Amygdala (tissue), 56 donors: ENCODE data around the gene DCDC2.
"Not testable (repeated sequence)": the region's sequence is repeated elsewhere in the genome, so short reads cannot be mapped to it uniquely, and the experiment has no call there.

ENCODE experiments used
- DNase-seq, 56 donors: peaks; one replicate each; lab custom pipeline; 2025; lab: John Stamatoyannopoulos, UW

The DCDC2 gene

DNA sequence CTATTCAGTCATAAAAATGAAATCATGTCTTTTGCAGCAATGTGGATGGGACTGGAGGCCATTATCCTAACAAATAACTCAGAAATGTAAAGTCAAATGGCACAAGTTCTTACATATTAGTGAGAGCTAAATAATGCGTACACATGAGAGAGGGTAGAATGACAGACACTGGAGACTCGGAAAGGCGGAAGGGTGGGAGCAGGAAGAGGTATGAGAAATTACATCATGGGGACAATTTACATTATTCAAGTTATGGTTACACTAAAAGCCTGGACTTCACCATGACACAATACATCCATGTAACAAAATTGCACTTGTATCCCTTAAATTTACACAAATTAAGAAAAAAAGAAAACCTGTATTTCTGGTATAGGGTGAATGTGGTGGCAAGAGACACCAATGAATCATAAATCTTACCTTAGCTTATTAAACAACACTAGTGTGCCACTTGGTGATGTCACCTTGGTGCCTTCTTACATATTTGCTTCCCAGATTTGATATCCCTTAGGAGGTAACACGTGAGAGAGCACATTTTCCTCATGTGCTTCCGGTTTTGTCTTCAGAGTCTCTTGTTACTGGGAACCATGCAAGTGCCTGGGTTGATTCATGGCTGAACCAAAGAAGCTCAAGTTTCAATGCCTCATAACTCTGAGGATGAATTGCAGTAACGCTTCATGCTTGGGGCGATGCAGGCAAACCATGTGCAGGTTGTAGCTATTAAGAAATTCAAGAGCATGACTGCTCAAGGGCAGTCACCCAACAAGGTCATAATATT lies 84.6 kb downstream of the DCDC2 start:
- DNase-seq = no peak

DNA sequence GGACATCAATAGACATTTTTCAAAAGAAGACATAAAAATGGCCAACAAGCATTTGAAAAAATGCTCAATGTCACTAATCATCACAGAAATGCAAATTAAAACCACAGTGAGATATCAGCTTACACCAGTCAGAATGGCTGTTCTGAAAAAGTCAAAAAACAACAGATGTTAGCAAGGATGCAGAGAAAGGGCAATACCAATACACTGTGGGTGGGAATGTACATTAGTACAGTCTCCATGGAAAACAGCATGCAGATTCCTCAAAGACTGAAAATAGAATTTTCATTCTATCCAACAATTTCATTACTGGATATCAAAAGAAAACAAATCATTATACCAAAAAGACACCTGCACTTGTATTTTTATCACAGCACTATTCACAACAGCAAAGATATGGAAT lies 85.3 kb downstream of the DCDC2 start:
- DNase-seq = no peak

DNA sequence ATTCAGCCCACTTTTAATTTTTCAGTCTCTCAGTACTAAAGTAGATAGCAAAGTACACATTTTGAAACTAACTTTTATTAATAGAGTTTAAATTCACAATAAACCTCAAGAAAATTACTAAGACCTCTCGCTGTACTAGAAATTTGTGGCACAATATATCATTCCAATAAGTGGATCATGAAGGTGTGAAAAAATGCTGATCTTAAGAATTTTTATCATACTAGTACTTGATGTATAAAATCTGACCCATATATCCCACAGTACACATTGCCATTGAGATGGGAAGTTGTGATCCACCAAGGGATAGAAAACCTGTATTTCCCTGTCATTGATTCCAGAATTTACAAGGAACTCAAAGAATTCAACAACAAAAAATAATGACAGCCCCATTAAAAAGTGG lies 85.7 kb downstream of the DCDC2 start:
- no peak for DNase-seq

DNA sequence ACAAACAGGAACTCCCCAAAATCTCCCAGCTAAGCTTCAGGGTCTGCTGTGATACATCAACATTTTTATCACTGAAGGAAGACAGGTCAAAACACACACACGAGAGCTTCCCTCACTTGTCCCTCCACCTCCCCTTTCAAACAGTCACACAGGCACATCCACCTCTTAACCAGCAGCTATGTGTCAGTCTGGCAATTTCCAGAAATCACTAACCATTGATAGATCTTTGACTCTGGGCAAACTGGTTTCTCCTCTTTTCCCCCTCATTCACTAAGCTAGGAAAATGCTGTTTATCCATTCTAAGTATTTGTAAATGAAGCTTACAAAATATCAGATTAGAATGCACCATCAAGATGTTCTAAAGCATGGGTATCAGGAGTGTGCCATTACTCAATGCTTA lies 87.8 kb downstream of the DCDC2 start:
- DNase-seq = no peak

DNA sequence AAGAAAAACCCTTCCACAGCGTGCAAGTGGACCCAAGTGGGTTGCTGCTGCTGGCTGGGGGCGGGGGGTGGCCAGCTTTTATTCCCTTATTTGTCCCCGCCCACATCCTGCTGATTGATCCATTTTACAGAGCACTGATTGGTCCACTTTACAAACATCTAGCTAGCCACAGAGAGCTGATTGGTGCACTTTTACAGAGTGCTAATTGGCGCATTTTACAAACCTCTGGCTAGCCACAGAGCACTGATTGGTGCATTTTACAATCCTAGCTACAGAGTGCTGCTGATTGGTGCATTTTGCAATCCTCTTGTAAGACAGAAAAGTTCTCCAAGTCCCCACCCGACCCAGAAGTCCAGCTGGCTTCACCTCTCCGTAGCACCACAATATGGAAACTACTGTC lies 99.6 kb downstream of the DCDC2 start:
- DNase-seq = not testable (repeated sequence)

DNA sequence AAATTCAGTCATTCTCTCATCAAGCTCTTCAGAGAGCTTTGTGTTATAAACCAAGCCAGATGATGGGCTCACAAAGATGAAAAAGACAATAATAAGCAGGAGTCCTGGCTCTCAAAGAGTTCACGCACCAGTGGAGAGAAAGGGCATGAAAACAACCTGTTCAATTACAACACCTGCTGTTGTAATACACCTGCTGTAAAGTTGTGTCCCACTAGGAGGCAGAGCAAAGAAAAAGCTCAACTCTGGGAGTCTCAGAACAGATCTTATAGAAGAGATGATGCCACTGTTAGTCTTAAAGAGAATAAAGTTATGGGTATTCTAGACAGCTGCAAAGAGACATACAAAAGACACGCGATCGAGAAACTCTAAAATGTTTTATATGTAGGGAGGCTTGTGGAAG lies 100.6 kb downstream of the DCDC2 start:
- DNase-seq = no peak

DNA sequence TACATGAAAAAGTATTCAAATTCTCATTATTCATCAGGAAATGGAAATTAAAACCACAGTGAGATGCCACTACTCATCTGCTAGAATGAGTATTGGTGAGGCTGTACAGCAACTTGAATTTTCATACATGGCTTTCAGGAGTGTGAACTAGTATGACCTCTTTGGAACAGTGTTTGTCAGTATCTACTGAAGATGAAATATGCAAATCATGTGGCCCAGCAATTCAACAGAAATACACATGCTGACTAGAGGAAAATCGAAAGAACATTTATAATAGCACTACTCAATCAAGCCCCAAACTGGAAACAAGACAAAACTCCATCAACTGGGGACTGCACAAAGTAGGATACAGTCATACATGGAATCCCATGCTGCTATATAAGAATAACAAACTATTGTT lies 102.2 kb downstream of the DCDC2 start:
- no peak for DNase-seq

DNA sequence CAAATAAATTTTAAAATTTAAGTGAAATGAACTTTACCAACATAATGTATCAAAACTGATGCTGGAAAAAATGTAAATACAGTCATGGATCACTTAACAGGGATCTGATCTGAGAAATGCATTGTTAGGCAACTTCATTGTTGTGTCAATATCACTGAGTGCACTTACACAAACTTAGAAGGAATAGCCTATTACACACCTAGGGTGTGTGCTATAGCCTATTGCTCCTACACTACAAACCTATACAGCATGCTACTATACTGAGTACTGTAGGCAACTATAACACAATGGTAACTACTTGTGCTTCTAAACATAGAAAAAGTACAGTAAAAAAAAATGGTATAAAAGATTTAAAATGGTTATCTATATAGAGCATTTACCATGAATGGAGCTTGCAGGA lies 104.5 kb downstream of the DCDC2 start:
- DNase-seq = no peak

DNA sequence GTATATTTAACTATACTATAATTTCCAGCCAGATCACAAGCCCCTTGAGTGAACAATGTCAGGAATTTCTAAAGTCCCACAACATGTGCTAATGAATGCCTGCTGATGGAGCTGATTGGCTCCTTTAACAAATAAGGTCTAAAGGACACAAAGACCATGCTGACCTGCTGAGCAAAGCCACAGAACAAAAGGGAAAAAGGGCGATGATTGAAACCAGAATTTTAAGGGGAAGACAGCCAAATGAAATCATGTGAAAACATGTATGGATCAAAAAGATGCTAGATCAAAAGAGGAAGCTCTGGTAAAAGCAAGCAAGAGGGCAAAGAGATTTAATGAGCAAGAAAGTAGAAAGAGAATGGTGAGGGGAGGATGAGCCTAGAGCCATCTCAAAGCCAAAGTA lies 105.6 kb downstream of the DCDC2 start:
- no peak for DNase-seq

DNA sequence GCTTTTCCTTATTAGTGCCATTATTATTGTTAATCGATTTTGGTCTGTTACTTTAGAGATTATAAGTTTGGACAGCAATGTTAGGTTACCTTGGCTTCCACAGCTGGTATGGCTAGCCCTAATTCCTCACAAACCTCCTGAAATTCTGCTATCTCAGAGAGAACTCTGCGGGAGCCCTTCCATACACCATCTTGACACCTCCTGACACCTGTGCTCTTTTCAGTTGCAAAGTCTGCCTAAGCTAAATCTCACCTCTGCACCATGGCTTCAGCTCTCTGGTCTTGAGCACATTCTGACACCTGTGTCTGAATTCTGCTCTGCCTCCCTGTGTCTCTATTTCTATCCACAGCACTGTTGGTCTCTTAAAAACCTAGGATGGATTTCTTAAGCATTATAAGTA lies 106.5 kb downstream of the DCDC2 start:
- no peak for DNase-seq

DNA sequence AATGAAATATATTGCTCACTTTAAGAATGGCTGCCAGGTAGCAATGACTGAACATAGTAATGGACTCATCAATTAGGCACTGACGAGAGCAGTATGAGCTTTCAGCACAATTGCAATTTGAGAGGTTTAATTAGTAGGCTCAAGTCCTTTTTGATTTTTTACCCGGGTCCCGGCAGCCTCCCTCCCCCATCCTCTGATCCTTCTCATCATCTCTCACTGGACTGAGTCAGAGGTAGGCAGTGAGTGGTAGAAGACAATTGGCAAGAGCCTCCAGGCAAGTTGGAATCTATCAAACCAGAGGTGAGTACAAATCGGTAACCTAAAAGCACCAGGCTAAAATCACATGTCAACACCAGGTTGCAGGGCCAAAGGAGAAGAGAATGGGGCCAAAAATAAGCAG lies 107.9 kb downstream of the DCDC2 start:
- DNase-seq = no peak

DNA sequence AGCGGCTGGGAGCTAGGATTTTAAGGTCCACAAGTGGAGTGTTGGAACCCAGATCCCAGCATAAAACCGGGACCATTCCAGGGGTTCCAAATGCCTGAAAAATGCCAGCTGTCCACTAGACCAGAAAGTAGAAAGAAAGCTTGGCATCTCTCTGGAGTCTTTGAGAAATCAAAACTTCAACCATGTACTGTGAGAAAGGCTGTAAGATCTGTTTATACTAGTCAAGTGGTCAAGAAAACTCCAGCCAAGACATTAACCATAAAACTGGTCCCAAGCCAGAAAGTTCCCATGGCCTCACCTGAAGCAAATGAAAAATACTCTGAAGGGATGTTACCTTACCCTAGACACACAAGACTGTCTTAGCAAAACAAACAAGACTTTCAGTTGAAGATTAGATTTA lies 112.6 kb downstream of the DCDC2 start:
- DNase-seq = no peak

DNA sequence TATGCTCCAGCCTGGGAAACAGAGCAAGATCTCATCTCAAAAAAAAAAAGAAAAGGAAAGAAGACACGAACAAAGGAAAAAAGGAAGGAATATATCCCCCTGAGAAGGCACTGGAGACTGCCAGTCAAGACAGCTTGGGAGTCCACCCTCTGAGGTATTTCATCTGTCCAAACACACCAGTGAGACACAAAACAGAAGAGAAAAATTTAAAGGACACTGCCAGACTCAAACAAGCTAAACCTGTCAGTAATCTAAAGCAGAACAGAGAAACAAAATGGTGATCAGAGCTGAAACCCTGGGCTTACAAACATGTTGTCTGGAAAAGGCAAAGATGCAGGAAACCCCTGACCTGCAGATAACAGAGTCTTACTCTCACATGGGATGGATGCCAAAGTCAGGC lies 114.9 kb downstream of the DCDC2 start:
- no peak for DNase-seq

DNA sequence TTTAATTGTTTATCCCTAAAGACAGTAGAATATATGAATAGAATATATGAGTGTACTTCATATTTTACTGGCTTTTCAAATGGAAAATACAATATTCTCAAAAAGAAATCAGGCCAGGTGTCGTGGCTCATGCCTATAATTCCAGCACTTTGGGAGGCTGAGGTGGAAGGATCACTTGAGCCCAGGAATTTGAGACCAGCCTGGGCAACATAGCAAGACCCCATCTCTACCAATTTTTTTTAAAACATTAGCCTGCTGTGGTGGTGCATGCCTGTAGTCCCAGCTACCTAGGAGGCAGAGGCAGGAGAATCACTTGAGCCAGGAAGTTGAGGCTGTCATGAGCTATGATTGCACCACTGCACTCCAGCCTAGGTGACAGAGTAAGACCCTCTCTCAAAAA lies 116.1 kb downstream of the DCDC2 start:
- DNase-seq = not testable (repeated sequence)

DNA sequence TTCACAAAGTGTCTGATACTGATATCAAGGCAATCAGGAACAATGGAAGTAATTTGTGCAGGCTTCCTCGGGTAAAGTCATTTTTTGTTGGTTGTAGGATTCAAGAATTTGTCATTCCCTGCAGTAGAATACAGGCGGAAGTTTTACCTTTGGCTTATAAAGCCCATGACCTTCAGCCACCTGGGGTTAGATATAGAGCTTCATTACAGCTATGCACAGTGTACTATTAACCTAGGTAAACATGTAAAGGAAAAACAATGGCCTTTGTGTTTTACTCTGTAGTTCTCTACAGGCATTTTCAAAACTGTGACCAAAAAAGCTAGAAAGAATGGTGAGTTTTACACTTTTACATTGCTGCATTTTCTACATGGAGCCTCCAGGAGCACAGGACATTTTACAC lies 116.9 kb downstream of the DCDC2 start:
- no peak for DNase-seq

DNA sequence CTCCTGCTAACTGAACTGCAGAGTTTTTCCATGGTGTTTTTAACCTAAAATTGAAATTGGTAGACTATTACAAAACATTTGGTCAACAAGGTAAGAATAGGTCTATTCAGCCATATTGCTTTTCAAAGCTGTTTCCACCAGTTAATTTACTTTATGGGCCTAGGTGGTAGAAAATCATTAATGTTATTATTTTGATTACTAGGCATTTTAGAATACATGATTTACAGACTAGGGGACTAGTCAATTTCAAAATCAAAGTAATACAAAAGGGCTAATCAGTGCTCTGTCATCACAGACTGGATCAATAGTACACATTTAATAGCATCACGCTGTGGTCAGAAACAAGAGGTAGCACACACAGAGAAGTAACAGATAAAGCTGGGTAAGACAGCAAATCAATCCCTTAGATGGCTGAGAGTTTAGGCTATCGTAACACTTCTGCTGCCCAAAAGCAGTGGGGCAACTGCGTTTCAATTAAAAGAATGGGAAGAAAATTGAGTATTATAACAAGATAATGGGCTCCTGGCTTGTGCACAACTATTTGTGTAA lies 117.4 kb downstream of the DCDC2 start:
- no peak for DNase-seq

DNA sequence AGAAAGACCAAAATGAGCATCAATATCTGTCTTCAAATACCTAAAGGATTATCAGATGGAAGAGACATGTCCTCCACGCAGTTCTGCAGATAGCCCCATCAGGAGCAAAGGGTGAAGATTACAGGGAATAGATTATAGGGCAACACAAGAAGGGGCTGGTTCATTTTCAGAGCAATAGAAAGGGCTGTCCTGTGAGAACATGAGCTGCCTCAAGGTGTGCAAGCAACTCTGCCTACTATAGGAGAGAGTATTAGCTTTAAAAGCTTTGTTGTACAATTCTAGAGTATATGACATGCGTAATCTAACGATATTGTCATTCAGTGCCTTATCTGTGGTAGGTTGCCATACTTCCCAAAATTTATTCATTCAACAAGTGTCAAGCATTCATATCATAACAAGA lies 119.2 kb downstream of the DCDC2 start:
- DNase-seq = no peak

DNA sequence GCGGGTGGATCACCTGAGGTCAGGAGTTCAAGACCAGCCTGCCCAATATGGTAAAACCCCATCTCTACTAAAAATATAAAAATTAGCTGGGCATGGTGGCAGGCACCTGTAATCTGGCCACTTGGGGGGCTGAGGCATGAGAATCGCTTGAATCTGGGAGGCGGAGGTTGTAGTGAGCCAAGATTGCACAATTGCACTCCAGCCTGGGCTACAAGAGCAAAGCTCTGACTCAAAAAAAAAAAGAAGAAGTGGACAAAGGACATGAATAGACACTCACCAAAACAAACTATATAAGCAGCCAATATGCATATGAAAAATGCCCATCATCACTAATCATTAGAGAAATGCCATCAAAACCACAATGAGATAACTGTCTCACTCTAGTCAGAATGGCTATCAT lies 121.1 kb downstream of the DCDC2 start:
- DNase-seq = not testable (repeated sequence)

DNA sequence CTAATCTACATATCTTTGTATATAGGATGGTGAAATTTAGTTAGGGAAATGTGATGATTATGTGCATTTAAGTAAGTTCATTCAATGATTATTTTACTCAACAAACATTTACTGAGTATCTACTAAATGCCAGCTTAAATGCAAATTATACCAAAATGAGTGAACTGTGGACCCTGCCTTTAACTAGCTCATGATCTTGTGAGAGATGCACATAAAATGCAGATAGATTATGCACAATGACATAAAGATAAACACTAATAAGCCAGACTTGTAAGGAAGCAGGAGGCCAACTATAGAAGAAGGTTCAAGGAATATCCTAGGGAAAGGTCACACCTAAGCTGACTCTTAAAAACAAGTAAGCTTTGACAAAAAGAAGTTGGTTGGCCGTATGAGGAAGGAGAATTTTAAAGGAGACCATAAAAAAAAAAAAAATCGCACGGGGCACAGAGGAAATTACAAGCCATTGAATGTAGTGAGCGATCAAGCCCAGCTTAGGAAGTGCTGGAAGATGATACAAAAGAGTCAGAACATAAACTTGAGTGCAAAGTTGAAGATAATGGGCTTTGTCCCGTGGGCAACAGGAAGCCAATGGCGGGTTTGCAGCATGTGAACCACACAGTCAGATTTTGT lies 123.9 kb downstream of the DCDC2 start:
- DNase-seq = no peak

DNA sequence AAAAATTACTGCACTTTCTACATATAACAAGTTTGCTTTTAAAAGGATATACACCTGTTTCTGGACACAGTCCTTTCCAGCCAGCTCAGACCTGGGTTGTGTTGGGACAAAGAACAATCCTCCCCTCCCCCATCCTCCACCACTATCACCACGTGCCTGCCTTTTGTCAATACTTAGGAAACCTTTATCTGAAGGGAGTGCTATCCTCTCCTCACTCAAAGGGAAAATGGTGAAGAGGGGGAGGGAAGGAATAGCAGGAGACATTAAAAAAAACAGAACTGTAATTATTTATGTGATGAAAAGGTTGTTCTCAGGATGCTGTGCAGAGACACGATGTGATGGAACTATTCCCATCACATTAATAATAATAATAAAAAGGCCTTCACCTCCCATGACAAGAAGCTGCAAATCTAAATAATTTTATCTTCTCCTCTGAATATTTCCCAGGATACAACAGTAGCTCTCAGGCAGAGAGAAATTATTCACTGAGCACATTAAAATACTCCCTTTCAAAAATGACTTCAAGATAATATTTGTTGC lies 126.4 kb downstream of the DCDC2 start:
- DNase-seq = no peak

DNA sequence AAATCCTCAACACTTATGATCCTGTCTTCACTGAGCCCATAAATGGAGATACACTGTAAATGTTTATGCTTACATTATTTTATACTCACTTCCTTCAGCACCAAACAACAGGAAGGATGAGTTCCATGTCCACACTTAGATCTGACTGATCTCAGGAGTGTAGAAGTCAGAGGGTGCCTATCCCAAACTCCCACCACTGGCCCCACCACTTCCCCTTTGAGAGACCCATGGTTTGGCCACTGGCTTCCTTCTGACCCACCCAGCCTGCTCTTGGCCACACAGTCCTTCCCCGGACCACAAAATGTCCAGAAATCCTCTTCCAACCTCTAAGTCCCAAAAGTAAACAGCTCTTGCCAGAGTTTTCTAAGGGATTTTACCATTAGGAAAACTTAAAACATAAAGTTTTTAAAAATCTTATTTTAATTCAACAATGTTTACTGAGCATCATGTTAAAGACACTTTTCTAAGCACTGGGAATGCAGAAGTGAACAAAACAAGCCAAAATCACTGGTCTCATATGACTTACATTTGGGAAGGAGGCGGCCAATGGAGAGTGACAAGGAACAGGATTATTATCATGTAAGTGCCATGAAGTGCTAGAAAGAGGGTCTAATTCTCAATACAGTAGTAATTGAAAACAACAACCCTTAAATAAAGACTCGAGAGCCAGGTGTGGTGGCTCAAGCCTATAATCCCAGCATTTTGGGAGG lies 128.0 kb downstream of the DCDC2 start:
- no peak for DNase-seq
